ENCODE data around the gene LEFTY1.

Gene LEFTY1

DNA sequence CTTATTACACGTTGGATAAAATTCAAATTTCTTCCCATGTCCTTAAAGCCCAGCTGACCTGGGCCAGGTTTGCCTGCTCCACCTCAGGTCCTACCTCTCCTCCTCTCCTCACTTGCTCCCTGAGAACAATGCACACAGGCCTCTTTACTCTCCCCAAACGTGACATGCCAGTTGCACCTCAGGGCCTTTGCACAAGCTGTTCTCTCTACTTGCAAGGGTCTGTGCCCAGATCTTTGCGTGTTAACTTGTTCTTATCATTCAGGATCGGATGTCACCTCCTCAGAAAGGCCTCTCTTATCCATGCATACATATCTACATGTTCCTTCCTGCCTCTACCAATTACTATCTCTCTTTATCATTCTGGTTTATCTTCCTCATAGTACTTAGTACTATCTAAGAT lies 14.7 kb upstream of the LEFTY1 start:
- DNase-seq (ENCODE audit: low read depth in 1 of 2, low spot score in 1 of 2), result no peak
- H3K4me3 ChIP-seq (replicated peaks; ENCODE audit: insufficient read depth, low read length), result no peak overlapping the region
- H3K27ac ChIP-seq (replicated peaks), result no peak overlapping the region
- no peaks in the 10 kb centered on the region for H3K27me3 ChIP-seq (ENCODE audit: insufficient read depth, poor library complexity, severe bottlenecking)
- TF ChIP-seq POLR2AphosphoS5 (IDR thresholded peaks at IDR 0.05; ENCODE audit: low read depth) (no peak), GABPA (IDR thresholded peaks at IDR 0.05; ENCODE audit: low read depth) (no peak), SPI1 (IDR thresholded peaks at IDR 0.05; ENCODE audit: borderline replicate concordance, low read depth) (no peak)
- TF ChIP-seq, protein P1, sequence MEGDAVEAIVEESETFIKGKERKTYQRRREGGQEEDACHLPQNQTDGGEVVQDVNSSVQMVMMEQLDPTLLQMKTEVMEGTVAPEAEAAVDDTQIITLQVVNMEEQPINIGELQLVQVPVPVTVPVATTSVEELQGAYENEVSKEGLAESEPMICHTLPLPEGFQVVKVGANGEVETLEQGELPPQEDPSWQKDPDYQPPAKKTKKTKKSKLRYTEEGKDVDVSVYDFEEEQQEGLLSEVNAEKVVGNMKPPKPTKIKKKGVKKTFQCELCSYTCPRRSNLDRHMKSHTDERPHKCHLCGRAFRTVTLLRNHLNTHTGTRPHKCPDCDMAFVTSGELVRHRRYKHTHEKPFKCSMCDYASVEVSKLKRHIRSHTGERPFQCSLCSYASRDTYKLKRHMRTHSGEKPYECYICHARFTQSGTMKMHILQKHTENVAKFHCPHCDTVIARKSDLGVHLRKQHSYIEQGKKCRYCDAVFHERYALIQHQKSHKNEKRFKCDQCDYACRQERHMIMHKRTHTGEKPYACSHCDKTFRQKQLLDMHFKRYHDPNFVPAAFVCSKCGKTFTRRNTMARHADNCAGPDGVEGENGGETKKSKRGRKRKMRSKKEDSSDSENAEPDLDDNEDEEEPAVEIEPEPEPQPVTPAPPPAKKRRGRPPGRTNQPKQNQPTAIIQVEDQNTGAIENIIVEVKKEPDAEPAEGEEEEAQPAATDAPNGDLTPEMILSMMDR (IDR thresholded peaks at IDR 0.05; ENCODE audit: insufficient read depth, low read length), result no peak
- TF ChIP-seq, protein P2, sequence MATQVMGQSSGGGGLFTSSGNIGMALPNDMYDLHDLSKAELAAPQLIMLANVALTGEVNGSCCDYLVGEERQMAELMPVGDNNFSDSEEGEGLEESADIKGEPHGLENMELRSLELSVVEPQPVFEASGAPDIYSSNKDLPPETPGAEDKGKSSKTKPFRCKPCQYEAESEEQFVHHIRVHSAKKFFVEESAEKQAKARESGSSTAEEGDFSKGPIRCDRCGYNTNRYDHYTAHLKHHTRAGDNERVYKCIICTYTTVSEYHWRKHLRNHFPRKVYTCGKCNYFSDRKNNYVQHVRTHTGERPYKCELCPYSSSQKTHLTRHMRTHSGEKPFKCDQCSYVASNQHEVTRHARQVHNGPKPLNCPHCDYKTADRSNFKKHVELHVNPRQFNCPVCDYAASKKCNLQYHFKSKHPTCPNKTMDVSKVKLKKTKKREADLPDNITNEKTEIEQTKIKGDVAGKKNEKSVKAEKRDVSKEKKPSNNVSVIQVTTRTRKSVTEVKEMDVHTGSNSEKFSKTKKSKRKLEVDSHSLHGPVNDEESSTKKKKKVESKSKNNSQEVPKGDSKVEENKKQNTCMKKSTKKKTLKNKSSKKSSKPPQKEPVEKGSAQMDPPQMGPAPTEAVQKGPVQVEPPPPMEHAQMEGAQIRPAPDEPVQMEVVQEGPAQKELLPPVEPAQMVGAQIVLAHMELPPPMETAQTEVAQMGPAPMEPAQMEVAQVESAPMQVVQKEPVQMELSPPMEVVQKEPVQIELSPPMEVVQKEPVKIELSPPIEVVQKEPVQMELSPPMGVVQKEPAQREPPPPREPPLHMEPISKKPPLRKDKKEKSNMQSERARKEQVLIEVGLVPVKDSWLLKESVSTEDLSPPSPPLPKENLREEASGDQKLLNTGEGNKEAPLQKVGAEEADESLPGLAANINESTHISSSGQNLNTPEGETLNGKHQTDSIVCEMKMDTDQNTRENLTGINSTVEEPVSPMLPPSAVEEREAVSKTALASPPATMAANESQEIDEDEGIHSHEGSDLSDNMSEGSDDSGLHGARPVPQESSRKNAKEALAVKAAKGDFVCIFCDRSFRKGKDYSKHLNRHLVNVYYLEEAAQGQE (IDR thresholded peaks at IDR 0.05; ENCODE audit: insufficient replicate concordance, low read depth), result no peak

DNA sequence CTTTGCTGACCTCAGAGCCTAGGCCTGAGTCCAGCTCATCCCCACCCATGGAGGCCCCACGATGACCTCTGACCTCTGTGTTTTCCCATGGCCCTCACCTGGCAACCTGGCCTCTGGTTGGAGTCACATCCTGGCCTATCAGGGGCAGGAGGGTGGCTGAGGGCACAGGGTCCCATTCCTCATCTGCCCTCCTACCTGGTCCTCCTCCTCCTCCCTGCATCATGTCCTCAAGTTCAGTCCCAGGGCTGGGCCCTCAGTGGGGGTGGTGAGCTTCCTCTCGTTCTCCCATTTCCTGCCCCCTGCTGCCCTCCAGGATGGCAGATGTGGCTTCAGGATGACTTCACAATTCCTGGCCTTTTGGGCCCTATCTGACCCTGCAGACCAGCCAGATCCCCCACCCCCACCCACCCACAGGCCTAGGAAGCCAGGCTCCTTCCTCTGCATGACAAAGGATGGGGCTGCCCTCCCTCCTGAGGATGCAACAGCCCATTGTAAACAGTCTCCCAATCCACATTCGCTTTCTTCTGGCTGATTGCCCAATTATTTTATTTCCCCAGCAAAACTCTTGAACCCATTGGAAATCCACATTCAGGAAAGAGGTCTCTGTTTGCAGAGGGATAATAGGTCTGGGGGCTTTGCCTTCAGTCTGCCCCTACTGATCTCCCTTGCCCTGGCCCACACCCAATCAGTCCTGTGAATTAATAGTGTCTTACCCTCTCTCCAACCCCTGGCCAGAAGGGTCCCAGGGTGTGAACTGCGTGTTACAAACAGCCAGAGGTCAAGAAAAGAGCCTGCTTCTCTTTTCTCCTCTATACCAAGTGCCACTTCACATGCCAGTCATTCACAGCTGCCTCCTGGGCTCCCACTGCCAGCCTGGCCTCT lies 10.3 kb upstream of the LEFTY1 start:
- no peak for DNase-seq (ENCODE audit: low read depth in 1 of 2, low spot score in 1 of 2)
- Histone ChIP-seq H3K4me3 (replicated peaks; ENCODE audit: insufficient read depth, low read length) (no peak overlapping the region), H3K27me3 (ENCODE audit: insufficient read depth, poor library complexity, severe bottlenecking) (no peaks in the 10 kb centered on the region), H3K27ac (replicated peaks) (no peak overlapping the region)
- no peak for TF ChIP-seq GABPA (IDR thresholded peaks at IDR 0.05; ENCODE audit: low read depth)
- TF ChIP-seq SPI1 (IDR thresholded peaks at IDR 0.05; ENCODE audit: borderline replicate concordance, low read depth), result no peak
- no peak for TF ChIP-seq POLR2AphosphoS5 (IDR thresholded peaks at IDR 0.05; ENCODE audit: low read depth)
- TF ChIP-seq, protein P2 (IDR thresholded peaks at IDR 0.05; ENCODE audit: insufficient replicate concordance, low read depth), result no peak
- TF ChIP-seq, protein P1 (IDR thresholded peaks at IDR 0.05; ENCODE audit: insufficient read depth, low read length), result no peak

DNA sequence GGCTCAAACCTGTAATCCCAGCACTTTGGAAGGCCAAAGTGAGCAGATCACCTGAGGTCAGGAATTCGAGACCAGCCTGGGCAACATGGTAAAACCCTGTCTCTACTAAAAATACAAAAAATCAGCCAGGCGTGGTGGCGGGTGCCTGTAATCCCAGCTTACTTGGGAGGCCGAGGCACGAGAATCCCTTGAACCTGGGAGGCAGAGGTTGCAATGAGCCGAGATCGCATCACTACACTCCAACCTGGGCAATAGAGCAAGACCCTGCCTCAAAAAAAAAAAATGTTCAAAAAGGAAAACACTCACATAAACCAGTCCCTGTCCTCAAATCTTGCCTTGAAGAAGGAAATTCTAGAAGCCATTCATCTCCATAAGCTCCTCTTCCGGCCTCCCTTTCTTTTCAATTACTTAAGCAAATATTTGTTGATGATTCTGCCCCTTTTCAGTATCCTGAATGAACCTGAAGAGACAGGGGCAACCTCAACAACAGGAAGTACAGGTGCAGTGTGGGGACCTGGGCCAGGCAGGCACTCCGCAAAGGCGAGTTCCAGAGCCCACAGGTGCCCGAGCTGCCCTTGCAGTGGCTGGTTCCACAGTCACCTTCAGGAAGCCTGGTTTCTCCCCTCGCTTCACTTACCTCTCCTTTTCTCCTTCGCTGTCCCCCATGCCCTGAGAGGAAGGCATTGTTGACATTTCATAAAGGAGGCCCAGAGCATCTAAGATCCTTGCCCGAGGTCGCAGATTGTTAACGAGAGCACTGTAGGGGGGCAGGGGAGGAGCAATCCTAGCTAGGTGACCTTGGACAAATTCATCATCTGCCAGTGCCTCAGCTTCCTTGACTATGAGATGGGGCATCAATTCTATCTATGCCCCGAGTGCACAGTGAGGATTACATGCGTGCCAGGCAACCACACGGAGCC lies 8.9 kb upstream of the LEFTY1 start:
- no peak for DNase-seq (ENCODE audit: low read depth in 1 of 2, low spot score in 1 of 2)
- TF ChIP-seq, protein P2 (IDR thresholded peaks at IDR 0.05; ENCODE audit: insufficient replicate concordance, low read depth), result no peak
- no peak for TF ChIP-seq GABPA (IDR thresholded peaks at IDR 0.05; ENCODE audit: low read depth)
- TF ChIP-seq, protein P1 (IDR thresholded peaks at IDR 0.05; ENCODE audit: insufficient read depth, low read length), result no peak
- TF ChIP-seq SPI1 (IDR thresholded peaks at IDR 0.05; ENCODE audit: borderline replicate concordance, low read depth), result no peak
- no peak for TF ChIP-seq POLR2AphosphoS5 (IDR thresholded peaks at IDR 0.05; ENCODE audit: low read depth)
- no peak overlapping the region for H3K4me3 ChIP-seq (replicated peaks; ENCODE audit: insufficient read depth, low read length)
- H3K27me3 ChIP-seq (ENCODE audit: insufficient read depth, poor library complexity, severe bottlenecking), result no peaks in the 10 kb centered on the region
- no peak overlapping the region for H3K27ac ChIP-seq (replicated peaks)
